Activated naive CD8-positive, alpha-beta T cell (primary cell): Measurements from ENCODE around the gene CCL17.

Experiments
- H3K27ac Mint-ChIP-seq: one replicate; pipeline ENCODE4 v1.8.0; 2021; ENCODE audit warnings: mixed read lengths
- H3K27me3 Mint-ChIP-seq: one replicate; pipeline ENCODE4 v1.8.0; 2021; ENCODE audit warnings: mixed read lengths
- H3K36me3 Mint-ChIP-seq: one replicate; pipeline ENCODE4 v1.8.0; 2021; ENCODE audit warnings: mixed read lengths
- H3K4me1 Mint-ChIP-seq: one replicate; pipeline ENCODE4 v1.8.0; 2021; ENCODE audit warnings: low read depth, mixed read lengths
- H3K4me3 Mint-ChIP-seq: one replicate; pipeline ENCODE4 v1.8.0; 2021; ENCODE audit warnings: mild to moderate bottlenecking, mixed read lengths
- H3K9me3 Mint-ChIP-seq: one replicate; pipeline ENCODE4 v1.8.0; 2021; ENCODE audit warnings: low read depth, mixed read lengths

The CCL17 gene

GRCh38 chr16:57407521-57408353 is 3.2 kb downstream of the CCL17 start:
- H3K9me3 Mint-ChIP-seq, result no peaks in the 10 kb centered on the region
- no peak overlapping the region for H3K4me3 Mint-ChIP-seq
- H3K4me1 Mint-ChIP-seq, result no peaks in the 10 kb centered on the region
- H3K27ac Mint-ChIP-seq, result no peak overlapping the region
- no peaks in the 10 kb centered on the region for H3K27me3 Mint-ChIP-seq
- H3K36me3 Mint-ChIP-seq, result no peaks in the 10 kb centered on the region

DNA sequence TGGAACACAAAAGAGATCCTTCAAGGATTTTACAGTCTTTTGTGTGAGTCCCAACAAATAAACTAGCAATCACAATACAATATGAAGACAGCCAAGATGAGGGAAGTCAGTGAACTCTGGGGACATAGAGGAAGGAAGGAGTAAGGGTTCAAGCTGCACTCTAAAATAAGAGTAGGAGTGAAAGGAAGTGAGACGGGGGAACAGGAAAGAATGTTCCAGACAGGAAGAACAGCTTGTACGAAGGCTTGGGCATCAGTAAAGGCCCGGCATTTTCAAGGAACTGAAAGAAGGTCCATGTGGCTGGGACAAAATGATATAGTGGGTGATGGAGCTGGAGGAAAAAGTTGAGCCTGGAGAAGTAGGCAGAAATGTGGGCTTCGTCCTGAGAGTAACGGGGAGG is 4.5 kb downstream of the CCL17 start:
- H3K27me3 Mint-ChIP-seq, result no peaks in the 10 kb centered on the region
- H3K9me3 Mint-ChIP-seq, result no peaks in the 10 kb centered on the region
- H3K27ac Mint-ChIP-seq, result peak overlapping the region; percentile 9
- H3K36me3 Mint-ChIP-seq, result no peaks in the 10 kb centered on the region
- H3K4me1 Mint-ChIP-seq, result no peaks in the 10 kb centered on the region
- no peak overlapping the region for H3K4me3 Mint-ChIP-seq

DNA sequence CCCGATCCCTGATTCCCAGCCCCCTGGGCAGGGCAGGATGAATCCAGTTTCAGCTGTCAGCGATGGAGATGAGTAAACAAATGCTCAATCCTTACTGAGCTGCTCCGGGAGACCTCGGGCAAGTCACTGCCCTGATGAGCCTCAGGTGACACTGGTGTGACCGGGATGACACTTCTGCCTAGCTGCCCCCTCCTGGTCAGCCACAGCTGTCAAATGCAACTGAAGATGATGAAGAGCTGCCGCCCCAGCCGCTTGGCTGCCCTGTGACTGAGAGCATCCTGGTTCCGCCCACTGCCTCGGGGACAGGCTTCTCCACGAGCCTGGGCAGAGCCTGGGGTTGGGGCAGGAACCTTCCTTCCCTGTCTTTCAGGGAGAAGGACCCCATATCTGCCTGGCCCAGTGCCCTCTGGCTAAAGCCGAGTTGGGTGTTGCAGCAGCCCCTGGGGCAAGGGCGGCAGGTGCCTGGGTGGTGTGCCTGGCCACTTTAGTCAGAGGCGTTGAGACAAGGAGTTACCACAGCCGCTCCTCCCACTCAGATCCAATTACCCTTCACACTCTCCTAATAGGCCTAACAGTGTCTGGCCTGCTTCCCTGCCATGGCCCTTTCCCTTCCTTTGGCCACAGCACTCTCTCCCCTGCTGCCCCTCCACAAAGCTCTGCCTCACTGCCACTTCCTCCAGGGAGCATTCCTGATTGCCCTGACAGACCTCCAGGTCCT is 5.5 kb downstream of the CCL17 start:
- Mint-ChIP-seq H3K27ac (no peak overlapping the region), H3K4me1 (no peaks in the 10 kb centered on the region), H3K36me3 (no peaks in the 10 kb centered on the region), H3K4me3 (no peak overlapping the region), H3K27me3 (no peaks in the 10 kb centered on the region), H3K9me3 (no peaks in the 10 kb centered on the region)

- Mint-ChIP-seq H3K4me1 (no peaks in the 10 kb centered on the region), H3K4me3 (no peak overlapping the region), H3K27ac (no peak overlapping the region), H3K36me3 (no peaks in the 10 kb centered on the region), H3K9me3 (no peaks in the 10 kb centered on the region), H3K27me3 (no peaks in the 10 kb centered on the region)
Observed at GRCh38 chr16:57411362-57411976, 6.9 kb downstream of the CCL17 start.

- no peaks in the 10 kb centered on the region for H3K27me3 Mint-ChIP-seq
- H3K27ac Mint-ChIP-seq, result no peak overlapping the region
- H3K4me1 Mint-ChIP-seq, result peaks cover 7% of the 10 kb centered on the region
- no peak overlapping the region for H3K4me3 Mint-ChIP-seq
- no peaks in the 10 kb centered on the region for H3K36me3 Mint-ChIP-seq
- H3K9me3 Mint-ChIP-seq, result no peaks in the 10 kb centered on the region
Observed at GRCh38 chr16:57412584-57412983, 8.0 kb downstream of the CCL17 start.

DNA sequence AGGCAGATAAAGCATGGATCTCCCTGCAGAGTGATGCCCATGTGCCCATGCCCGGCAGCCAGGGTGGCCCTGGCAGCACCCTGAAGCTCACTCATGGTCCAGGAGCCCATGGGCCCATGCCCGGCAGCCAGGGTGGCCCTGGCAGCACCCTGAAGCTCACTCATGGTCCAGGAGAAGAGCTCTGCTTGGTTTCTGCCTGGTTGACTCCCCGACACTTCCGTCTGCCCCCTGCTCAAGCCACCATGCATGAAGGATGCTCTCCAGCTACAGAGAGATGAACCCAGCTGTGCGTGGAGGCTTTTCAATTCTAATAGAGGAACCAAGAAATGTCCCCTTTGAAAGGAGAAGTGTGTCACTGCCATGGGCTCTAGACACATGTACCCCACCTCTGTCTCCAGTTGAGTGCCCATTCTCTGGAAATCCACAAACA is 8.7 kb downstream of the CCL17 start:
- Mint-ChIP-seq H3K27me3 (no peaks in the 10 kb centered on the region), H3K36me3 (no peaks in the 10 kb centered on the region), H3K27ac (no peak overlapping the region), H3K4me1 (peaks cover 10% of the 10 kb centered on the region), H3K9me3 (no peaks in the 10 kb centered on the region), H3K4me3 (no peak overlapping the region)

DNA sequence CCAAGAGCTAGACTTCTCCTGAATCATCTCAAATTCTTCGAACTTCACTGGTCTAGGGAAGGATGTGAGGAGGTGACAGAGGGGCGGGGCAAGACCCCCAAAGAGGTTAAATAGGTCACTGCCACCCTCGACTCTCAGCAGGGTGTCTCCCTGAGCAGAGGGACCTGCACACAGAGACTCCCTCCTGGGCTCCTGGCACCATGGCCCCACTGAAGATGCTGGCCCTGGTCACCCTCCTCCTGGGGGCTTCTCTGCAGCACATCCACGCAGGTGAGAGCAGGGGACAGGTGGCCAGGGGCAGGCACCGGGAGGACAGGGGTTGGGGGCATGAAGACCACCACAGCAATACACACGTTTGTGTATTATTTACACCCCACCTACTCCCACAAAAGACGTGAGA is 9.2 kb downstream of the CCL17 start:
- Mint-ChIP-seq H3K4me3 (no peak overlapping the region), H3K36me3 (no peaks in the 10 kb centered on the region), H3K9me3 (no peaks in the 10 kb centered on the region), H3K27ac (no peak overlapping the region), H3K4me1 (peaks cover 12% of the 10 kb centered on the region), H3K27me3 (no peaks in the 10 kb centered on the region)

DNA sequence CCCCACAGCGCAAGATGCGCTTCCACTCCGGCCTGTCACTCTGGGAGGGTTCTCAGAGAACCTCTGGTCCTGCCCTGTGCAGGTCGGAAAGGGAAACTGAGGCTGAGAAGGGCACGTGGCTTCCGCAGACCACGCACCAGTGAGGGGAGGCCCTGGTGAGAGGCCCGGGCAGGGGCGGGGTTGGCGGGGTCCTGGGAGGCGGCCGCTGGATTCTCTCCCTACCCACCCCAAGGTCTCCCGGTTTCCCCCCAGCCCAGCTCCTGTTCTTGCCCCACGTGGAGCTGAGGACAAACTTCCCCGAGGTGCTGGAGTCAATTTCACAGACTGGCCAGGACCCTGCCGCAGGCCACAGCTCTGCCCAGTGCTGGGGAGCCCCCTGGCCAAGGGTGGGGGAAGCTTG is 11.5 kb downstream of the CCL17 start:
- Mint-ChIP-seq H3K27me3 (no peaks in the 10 kb centered on the region), H3K4me3 (no peak overlapping the region), H3K36me3 (no peaks in the 10 kb centered on the region), H3K4me1 (peaks cover 21% of the 10 kb centered on the region), H3K27ac (no peak overlapping the region), H3K9me3 (no peaks in the 10 kb centered on the region)

GRCh38 chr16:57419506-57419905 is 14.9 kb downstream of the CCL17 start:
- Mint-ChIP-seq H3K4me3 (no peak overlapping the region), H3K27me3 (no peaks in the 10 kb centered on the region), H3K9me3 (no peaks in the 10 kb centered on the region), H3K27ac (no peak overlapping the region), H3K36me3 (no peaks in the 10 kb centered on the region), H3K4me1 (peaks cover 25% of the 10 kb centered on the region)

GRCh38 chr16:57422026-57422944 is 17.7 kb downstream of the CCL17 start:
- H3K4me1 Mint-ChIP-seq, result peaks cover 19% of the 10 kb centered on the region
- no peak overlapping the region for H3K4me3 Mint-ChIP-seq
- H3K27me3 Mint-ChIP-seq, result no peaks in the 10 kb centered on the region
- H3K9me3 Mint-ChIP-seq, result no peaks in the 10 kb centered on the region
- H3K36me3 Mint-ChIP-seq, result no peaks in the 10 kb centered on the region
- H3K27ac Mint-ChIP-seq, result no peak overlapping the region

DNA sequence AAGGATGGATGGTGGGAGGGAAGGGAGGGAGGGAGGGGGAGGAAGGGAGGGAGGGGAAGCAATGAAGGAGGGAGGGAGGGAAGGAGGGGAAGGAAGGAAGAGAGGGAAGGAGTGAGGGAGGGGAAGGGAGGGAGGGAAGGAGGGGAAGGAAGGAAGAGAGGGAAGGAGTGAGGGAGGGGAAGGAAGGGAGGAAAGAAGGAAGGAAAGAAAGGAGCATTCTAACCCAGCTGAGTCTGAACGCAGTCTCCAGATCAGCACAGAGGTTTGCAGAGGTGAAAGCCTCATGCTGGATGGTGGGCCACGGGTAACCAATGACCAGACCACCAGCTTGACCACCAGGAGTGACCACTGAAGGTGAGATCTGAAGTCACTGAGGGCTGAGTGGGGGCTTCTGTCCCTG is 18.6 kb downstream of the CCL17 start:
- no peaks in the 10 kb centered on the region for H3K9me3 Mint-ChIP-seq
- no peak overlapping the region for H3K4me3 Mint-ChIP-seq
- peaks cover 15% of the 10 kb centered on the region for H3K4me1 Mint-ChIP-seq
- no peak overlapping the region for H3K27ac Mint-ChIP-seq
- H3K36me3 Mint-ChIP-seq, result peaks cover 6% of the 10 kb centered on the region
- H3K27me3 Mint-ChIP-seq, result no peaks in the 10 kb centered on the region

GRCh38 chr16:57424583-57424982 is 20.0 kb downstream of the CCL17 start:
- H3K4me1 Mint-ChIP-seq, result peaks cover 5% of the 10 kb centered on the region
- no peak overlapping the region for H3K27ac Mint-ChIP-seq
- H3K36me3 Mint-ChIP-seq, result peaks cover 8% of the 10 kb centered on the region
- no peaks in the 10 kb centered on the region for H3K27me3 Mint-ChIP-seq
- H3K9me3 Mint-ChIP-seq, result no peaks in the 10 kb centered on the region
- no peak overlapping the region for H3K4me3 Mint-ChIP-seq

GRCh38 chr16:57426356-57426755 is 21.8 kb downstream of the CCL17 start:
- Mint-ChIP-seq H3K27ac (no peak overlapping the region), H3K4me1 (peaks cover 3% of the 10 kb centered on the region), H3K36me3 (peaks cover 10% of the 10 kb centered on the region), H3K4me3 (no peak overlapping the region), H3K27me3 (no peaks in the 10 kb centered on the region), H3K9me3 (no peaks in the 10 kb centered on the region)

GRCh38 chr16:57427307-57427706 is 22.7 kb downstream of the CCL17 start:
- no peak overlapping the region for H3K4me3 Mint-ChIP-seq
- no peaks in the 10 kb centered on the region for H3K9me3 Mint-ChIP-seq
- no peaks in the 10 kb centered on the region for H3K27me3 Mint-ChIP-seq

More at GRCh38 chr16:57427307-57427706, 22.7 kb downstream of the CCL17 start:
- Mint-ChIP-seq H3K36me3 (peaks cover 10% of the 10 kb centered on the region), H3K4me1 (peaks cover 4% of the 10 kb centered on the region), H3K27ac (no peak overlapping the region)
